NCI-H2227 (cell line): Measurements from ENCODE around the gene DTNB.
"Not testable (repeated sequence)": the region's sequence is repeated elsewhere in the genome, so short reads cannot be mapped to it uniquely, and the experiment has no call there.

Experiments used
- DNase-seq: peaks from one replicate; lab custom pipeline; 2025; ENCODE audit not compliant: unreplicated experiment; lab: John Stamatoyannopoulos, UW

Gene DTNB

GRCh38 chr2:25684577-25685473 is 11.4 kb upstream of the DTNB start:
- DNase-seq = no peak

- DNase-seq = no peak
Observed at GRCh38 chr2:25682082-25682481, 8.7 kb upstream of the DTNB start.

GRCh38 chr2:25677877-25678276 is 4.5 kb upstream of the DTNB start:
- DNase-seq = no peak

GRCh38 chr2:25674077-25674362 is 643 bp upstream of the DTNB start:
- DNase-seq = no peak

- DNase-seq = peak; percentile 66
Observed at GRCh38 chr2:25672494-25673299, 680 bp downstream of the DTNB start.

GRCh38 chr2:25671622-25672021 is 1.8 kb downstream of the DTNB start:
- DNase-seq = no peak

GRCh38 chr2:25669520-25669919 is 3.9 kb downstream of the DTNB start:
- DNase-seq = no peak

- DNase-seq = no peak
Observed at GRCh38 chr2:25666218-25666617, 7.2 kb downstream of the DTNB start.

- DNase-seq = not testable (repeated sequence)
Observed at GRCh38 chr2:25665429-25665828, 7.9 kb downstream of the DTNB start.

GRCh38 chr2:25664965-25665307 is 8.4 kb downstream of the DTNB start:
- no peak for DNase-seq

- peak; percentile 66 for DNase-seq
Observed at GRCh38 chr2:25664183-25664964, 9.0 kb downstream of the DTNB start.

- DNase-seq = no peak
Observed at GRCh38 chr2:25655316-25655715, 18.1 kb downstream of the DTNB start.

- no peak for DNase-seq
Observed at GRCh38 chr2:25654801-25655200, 18.6 kb downstream of the DTNB start.

- no peak for DNase-seq
Observed at GRCh38 chr2:25651782-25652455, 21.5 kb downstream of the DTNB start.

GRCh38 chr2:25651066-25651465 is 22.3 kb downstream of the DTNB start:
- no peak for DNase-seq

- DNase-seq = no peak
Observed at GRCh38 chr2:25650256-25650655, 23.1 kb downstream of the DTNB start.

- DNase-seq = no peak
Observed at GRCh38 chr2:25649786-25650185, 23.6 kb downstream of the DTNB start.

GRCh38 chr2:25642298-25642697 is 31.1 kb downstream of the DTNB start:
- no peak for DNase-seq

- no peak for DNase-seq
Observed at GRCh38 chr2:25639696-25640095, 33.7 kb downstream of the DTNB start.

- DNase-seq = no peak
Observed at GRCh38 chr2:25639131-25639530, 34.2 kb downstream of the DTNB start.

- no peak for DNase-seq
Observed at GRCh38 chr2:25635797-25636196, 37.6 kb downstream of the DTNB start.
